DMS153 treated with DMSO at 0.1 percent for 48 hours (cell line): ENCODE data around the gene ZKSCAN1.
"Not testable (repeated sequence)": the region's sequence is repeated elsewhere in the genome, so short reads cannot be mapped to it uniquely, and the experiment has no call there.

Experiments used
- DNase-seq: peaks from one replicate; lab custom pipeline; 2025; ENCODE audit not compliant: unreplicated experiment; lab: John Stamatoyannopoulos, UW

Gene ZKSCAN1

GRCh38 chr7:100015232-100016214 is at the start of gene ZKSCAN1:
Gene ZKSCAN1 (plus strand): TSS chr7:100015596. CDS start chr7:100023507, 7,911 bp downstream.
- DNase-seq, result peak; percentile 67

GRCh38 chr7:99969298-99969697 is 46.1 kb upstream of the ZKSCAN1 start:
- DNase-seq, result no peak

- DNase-seq, result not testable (repeated sequence)
These were observed 45.6 kb upstream of the ZKSCAN1 start for GRCh38 chr7:99969813-99970212.

DNA sequence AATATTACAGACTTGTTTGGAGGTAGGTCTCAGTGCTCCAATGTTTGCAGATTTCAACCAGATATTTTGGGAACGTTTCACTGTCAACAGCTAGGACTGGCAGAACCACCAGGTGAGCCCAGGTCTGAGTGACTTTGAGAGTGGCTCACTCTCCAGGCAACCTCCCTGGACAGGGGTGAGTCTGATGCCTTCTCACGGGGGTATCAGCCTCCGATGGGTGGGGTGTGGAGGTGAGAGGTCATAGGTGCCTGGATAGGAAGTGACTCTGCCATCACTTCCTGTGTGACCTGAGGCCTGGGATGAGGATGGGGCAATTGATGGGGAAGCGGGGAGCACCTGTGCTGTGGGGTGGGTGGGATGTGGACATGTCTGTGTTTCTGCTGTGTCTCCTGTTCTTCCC is 44.2 kb upstream of the ZKSCAN1 start:
- no peak for DNase-seq

- DNase-seq, result not testable (repeated sequence)
These were observed 41.6 kb upstream of the ZKSCAN1 start for GRCh38 chr7:99973817-99974216.

GRCh38 chr7:99974681-99975080 is 40.7 kb upstream of the ZKSCAN1 start:
- no peak for DNase-seq

DNA sequence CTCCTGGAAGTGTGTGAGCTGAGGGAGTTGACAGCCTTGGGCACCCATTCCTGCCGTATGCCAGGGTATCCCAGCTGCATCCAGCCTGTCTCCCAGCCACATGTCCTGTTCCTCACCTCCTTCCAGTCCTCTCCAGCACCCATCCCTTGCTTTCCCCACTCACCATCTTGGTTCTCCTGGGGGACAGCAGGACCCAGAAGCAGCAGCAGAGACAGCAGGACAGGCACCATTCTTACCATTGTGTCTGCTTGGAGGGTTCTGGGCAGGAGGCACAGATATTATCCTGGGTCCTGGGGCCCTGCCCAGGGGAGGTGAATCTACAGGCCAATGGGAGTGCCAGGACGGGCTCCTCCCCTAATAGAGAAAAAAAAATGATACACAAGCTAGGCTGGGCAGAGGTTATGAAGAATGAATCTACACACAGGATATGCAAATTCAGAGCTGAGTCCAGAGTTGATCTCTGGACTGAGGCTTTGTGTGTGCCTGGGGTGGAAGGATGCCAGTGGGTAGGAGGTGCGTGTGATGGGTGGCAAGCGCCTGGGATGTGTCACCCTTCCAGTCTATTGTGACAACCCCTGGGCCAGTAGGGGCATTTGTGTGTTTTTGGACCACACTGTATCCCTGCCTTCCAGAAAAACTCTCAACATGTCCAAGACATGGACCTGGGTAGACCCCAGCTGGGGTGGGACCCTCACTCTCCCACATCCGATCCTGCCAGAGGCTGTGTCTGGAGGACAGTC is 39.4 kb upstream of the ZKSCAN1 start, which contains the start of gene AZGP1:
TSS of gene AZGP1 (minus strand) at position 250 of the 740 bp plus-strand sequence. CDS start at position 239, 11 bp downstream.
- DNase-seq, result no peak

- DNase-seq, result no peak
These were observed 38.8 kb upstream of the ZKSCAN1 start for GRCh38 chr7:99976626-99977025.

GRCh38 chr7:99979814-99980225 is 35.6 kb upstream of the ZKSCAN1 start:
- DNase-seq, result not testable (repeated sequence)

DNA sequence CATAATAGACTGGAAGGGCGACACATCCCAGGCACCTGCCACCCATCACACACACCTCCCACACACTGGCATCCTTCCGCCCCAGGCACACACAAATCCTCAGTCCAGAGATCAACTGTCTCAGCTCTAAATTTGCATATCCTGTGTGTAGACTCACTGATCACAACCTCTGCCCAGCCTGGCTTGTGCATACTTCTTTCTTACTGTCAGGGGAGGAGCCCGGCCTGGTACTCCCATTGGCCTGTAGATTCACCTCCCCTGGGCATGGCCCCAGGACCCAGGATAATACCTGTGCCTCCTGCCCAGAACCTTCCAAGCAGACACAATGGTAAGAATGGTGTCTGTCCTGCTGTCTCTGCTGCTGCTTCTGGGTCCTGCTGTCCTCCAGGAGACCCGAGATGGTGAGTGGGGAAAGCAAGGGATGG is 34.9 kb upstream of the ZKSCAN1 start:
- not testable (repeated sequence) for DNase-seq

GRCh38 chr7:99981066-99981465 is 34.3 kb upstream of the ZKSCAN1 start:
- not testable (repeated sequence) for DNase-seq

- DNase-seq, result no peak
These were observed 30.8 kb upstream of the ZKSCAN1 start for GRCh38 chr7:99984593-99984992.

- not testable (repeated sequence) for DNase-seq
These were observed 28.1 kb upstream of the ZKSCAN1 start for GRCh38 chr7:99987306-99987705.

GRCh38 chr7:99987846-99988245 is 27.6 kb upstream of the ZKSCAN1 start:
- no peak for DNase-seq

GRCh38 chr7:99990460-99990852 is 24.9 kb upstream of the ZKSCAN1 start:
- no peak for DNase-seq

- DNase-seq, result not testable (repeated sequence)
These were observed 23.9 kb upstream of the ZKSCAN1 start for GRCh38 chr7:99991543-99991942.

DNA sequence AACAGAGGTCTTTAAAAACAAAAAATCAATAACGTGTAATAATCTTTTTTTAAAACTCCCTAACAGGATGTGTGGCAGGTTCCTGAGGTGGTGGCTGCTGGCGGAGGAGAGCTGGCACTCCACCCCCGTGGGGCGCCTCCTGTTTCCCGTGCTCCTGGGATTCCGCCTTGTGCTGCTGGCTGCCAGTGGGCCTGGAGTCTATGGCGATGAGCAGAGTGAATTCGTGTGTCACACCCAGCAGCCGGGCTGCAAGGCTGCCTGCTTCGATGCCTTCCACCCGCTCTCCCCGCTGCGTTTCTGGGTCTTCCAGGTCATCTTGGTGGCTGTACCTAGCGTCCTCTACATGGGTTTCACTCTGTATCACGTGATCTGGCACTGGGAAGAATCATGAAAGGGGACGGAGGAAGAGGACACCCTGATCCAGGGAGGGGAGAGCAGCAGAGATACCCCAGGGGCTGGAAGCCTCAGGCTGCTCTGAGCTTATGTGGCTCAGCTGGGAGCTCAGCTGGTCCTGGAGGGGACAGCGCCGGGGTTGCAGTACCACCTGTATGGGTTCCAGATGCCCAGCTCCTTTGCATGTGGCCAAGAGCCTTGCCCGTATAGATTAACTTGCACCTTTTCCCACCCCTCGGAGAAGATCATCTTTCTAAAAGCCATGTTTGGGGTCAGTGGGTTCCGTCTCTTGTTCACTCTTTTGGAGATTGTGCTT is 22.9 kb upstream of the ZKSCAN1 start:
- no peak for DNase-seq

DNA sequence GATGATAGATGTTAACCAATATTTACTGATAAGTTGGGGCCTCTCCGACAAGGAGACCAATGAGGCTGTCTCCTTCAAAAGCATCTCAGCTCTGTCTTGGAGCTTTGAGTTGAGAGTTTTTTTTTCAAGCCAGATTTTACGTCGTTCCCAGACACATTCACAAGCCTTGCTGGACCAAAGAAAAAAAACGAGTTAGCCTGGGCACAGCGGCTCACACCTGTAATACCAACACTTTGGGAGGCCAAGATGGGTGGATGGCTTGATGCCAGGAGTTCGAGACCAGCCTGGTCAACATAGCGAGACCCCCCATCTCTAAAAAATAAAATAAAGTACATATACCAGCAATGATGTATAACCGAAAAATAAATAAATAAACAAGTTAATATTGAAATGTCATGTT is 20.6 kb upstream of the ZKSCAN1 start:
- no peak for DNase-seq

DNA sequence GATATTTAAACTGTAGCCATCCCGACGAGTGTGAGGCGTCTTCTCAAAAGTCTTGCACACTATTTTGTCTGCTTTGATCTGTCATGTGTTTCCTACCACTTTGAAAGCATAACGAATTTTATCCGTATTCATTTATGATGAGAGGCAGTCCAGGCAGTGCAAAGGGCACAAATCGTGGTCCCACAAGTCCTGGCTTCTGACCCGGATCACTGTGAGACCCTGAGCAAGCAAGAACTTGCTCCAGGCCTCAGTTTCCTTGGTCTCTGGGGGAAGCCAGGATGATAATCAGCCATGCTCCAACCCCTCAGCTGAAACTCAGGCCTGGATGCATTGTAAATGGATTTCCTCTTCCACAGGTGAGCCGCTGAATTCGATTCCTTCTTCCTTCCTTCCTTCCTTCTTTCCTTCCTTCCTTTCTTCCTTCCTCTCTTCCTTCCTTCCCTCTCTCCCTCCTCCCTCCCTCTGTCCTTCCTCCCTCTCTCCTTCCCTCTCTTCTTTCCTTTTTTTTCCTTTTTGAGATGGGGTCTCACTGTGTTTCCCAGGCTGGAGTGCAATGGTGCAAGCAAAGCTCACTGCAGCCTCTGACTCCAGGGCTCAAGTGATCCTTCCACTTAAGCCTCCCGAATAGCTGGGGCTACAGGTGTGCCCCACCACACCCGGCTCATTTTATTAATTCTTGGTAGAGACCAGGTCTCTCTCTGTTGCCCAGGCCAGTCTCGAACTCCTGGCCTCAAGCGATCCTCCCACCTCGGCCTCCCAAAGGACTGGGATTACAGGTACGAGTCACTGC is 18.4 kb upstream of the ZKSCAN1 start:
- no peak for DNase-seq

DNA sequence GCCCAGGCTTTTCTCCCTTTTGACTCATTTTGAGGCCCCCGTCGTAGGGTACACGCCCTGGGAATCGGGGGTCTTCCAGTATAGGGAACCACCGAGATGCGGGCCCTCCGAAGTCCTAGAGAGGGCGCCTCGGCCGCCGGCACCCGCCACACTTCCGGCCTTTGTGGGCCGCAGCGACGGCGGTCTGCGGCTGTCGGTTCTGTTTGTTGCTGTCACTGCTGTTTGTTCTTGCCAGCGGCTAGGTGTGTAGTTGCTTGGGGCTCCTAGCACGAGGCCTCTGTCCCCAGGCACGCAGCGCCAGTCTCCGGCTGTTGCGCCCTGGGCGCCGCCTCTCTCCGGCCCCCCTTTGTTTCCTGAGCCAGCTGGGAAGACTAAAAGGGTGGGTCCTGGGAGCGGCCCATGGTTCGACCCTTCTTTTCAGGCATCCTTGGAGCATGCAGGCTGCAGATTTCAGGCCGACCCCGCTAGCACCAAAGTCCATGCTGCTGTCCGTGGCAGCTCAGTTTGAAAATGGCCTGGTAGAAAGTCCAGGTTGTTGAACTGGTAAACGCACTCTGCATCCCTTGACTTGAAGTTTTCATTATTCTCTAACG is 17.8 kb upstream of the ZKSCAN1 start:
- DNase-seq, result peak; percentile 27
